DOHH2 (cell line): Measurements from ENCODE around the gene HDX.

Experiments
- EZH2phosphoT487 ChIP-seq: fragments of 200-600 bp; sonication (generic); IDR thresholded peaks from 2 replicates; pipeline ENCODE4 v1.6.1; 2017; ENCODE audit warnings: borderline replicate concordance, mild to moderate bottlenecking, antibody characterized with exemption, low read length, moderate library complexity, mixed read lengths
- TF ChIP-seq, protein P1 (sequence below): fragments of 200-600 bp; sonication (generic); IDR thresholded peaks from one replicate; pipeline ENCODE4 v1.5.1; 2014; ENCODE audit warnings: antibody characterized with exemption, mild to moderate bottlenecking, low read depth, low read length; ENCODE audit not compliant: poor library complexity, severe bottlenecking

DNA sequence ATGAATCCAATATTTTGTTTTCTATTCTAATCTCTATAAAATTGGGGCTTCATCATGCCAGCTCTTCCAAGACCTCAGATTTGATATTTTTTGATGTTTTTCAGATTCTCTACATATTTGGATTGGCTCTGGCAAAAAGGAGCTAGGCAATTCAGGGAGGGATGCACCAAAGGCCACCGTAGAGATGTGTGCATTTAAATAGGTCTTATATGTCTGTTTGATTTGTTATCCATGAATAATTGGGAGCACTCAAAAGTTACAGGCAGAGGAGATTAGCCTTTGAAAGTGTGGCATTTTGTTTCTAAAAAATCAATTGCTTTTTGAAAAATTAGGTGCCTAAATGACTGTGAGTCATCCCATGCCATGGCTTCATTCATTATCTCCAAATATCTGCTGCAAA is 167.1 kb downstream of the HDX start:
- TF ChIP-seq, protein P1, sequence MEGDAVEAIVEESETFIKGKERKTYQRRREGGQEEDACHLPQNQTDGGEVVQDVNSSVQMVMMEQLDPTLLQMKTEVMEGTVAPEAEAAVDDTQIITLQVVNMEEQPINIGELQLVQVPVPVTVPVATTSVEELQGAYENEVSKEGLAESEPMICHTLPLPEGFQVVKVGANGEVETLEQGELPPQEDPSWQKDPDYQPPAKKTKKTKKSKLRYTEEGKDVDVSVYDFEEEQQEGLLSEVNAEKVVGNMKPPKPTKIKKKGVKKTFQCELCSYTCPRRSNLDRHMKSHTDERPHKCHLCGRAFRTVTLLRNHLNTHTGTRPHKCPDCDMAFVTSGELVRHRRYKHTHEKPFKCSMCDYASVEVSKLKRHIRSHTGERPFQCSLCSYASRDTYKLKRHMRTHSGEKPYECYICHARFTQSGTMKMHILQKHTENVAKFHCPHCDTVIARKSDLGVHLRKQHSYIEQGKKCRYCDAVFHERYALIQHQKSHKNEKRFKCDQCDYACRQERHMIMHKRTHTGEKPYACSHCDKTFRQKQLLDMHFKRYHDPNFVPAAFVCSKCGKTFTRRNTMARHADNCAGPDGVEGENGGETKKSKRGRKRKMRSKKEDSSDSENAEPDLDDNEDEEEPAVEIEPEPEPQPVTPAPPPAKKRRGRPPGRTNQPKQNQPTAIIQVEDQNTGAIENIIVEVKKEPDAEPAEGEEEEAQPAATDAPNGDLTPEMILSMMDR = no peak
- TF ChIP-seq EZH2phosphoT487 = no peak
